Skeletal muscle cell (primary cell): ENCODE results near the gene TMEM95.
"Not testable (repeated sequence)": the region's sequence is repeated elsewhere in the genome, so short reads cannot be mapped to it uniquely, and the experiment has no call there.

Experiments used
- DNase-seq: peaks from one replicate; pipeline ENCODE4 v3.0.0-alpha.2; 2010; ENCODE audit warnings: low read depth
- H3K4me3 ChIP-seq: 2 replicates; pipeline ENCODE4 v1.5.1; 2011; ENCODE audit warnings: low read depth, mild to moderate bottlenecking, control low read depth, low read length, moderate library complexity

The TMEM95 gene

GRCh38 chr17:7322520-7323194 is 32.3 kb upstream of the TMEM95 start:
- DNase-seq: no peak
- H3K4me3 ChIP-seq: no peak overlapping the region

DNA sequence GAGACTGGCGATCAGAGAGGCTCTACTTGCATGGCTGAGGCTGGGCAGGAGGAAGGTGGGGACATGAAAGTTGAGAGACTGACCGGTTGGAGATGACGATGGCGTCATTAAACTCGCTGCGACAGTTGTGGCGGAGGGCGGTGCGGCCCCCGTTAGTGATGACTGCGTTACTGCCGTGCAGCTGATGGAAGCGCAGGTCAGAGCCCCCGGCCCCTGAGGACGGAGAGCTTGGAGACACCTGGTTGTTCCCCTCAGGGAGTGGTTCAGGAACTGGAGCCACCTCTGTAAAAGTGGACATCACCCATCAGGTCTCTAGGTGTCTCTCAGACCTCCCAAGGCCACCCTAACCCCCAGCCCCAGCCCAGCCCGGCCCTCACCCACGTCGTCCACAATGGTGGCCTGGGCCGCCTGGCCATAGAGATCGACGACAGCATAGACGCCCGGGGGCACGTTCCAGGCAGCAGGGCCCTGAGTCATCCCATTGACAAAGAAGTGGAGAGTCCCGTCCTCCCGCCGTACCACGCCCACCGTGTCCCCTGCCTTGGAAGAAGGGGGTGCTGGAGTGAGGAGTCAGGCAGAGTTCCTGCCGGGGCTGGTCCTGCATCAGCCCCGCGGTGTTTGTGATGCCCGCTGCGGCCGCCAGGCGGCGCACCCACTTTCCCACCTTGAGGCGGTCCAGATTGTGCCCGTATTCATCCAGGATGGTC is 31.1 kb upstream of the TMEM95 start:
- H3K4me3 ChIP-seq: no peak overlapping the region
- DNase-seq: no peak

DNA sequence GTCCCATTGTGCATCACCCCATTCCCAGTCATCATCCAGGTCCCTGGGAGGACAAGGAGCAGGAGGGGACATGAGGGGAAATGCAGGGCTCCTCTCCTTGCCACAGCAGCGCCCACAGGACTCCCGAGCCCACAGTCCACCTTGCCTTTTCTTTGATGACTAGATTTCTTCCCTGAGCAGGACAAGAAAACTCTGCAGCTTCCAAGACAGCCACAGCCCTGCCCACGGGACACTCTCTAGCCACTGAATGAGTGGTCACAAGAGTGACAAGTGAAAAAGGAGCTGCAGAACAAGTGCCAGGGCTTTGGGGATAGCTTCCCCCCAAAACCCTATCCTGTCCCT is 30.5 kb upstream of the TMEM95 start:
- no peak for DNase-seq
- no peak overlapping the region for H3K4me3 ChIP-seq

DNA sequence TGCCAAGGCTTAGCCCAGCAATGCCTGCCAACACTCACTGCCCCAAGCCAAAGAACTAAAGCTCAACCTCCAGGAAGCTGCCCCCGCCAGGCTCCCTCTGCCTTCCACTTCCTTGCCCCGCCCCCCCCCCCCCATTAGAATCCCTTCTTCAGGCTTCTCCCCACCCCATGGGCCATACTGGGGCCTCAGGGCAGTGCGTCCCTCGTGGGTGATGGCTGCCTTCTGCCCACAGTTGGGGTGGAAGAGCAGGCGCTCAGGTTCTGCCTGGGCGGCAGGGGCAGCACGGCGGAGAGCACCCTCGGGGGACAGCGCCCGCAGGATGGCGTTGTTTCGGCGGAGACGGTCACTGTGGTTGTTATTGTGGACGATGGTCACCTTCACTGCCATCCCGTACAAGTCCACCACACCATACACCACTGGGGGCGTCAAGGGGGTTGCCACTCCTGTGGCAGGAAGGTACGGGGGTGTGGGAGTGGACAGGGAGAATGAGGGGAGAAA is 29.9 kb upstream of the TMEM95 start:
- no peak for DNase-seq
- H3K4me3 ChIP-seq: no peak overlapping the region

DNA sequence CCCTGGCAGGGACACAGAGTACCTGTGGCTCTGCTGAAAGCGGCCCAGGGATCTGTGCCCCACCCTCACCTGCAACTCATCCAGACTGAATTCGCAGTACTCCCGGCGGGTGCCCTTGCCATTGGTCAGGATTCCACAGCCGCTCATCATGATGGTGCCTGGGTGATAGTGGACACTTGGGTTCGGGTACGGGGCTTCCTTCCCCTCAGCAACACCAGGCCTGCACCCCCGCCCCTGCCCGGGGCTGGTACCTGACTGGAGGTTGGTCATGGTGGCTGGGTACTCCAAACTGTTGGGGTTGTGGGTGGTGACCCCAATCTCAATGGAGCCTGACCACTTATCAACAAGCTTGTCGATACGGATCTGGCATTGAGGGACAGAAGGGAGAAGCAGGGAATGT is 28.8 kb upstream of the TMEM95 start:
- DNase-seq: no peak

GRCh38 chr17:7327056-7327455 is 27.9 kb upstream of the TMEM95 start:
- no peak for DNase-seq
- H3K4me3 ChIP-seq: no peak overlapping the region

More for the DNA sequence above, 28.8 kb upstream of the TMEM95 start:
- H3K4me3 ChIP-seq: no peak overlapping the region

- no peak for DNase-seq
- no peak overlapping the region for H3K4me3 ChIP-seq
Measured at GRCh38 chr17:7327501-7327900, 27.5 kb upstream of the TMEM95 start.

DNA sequence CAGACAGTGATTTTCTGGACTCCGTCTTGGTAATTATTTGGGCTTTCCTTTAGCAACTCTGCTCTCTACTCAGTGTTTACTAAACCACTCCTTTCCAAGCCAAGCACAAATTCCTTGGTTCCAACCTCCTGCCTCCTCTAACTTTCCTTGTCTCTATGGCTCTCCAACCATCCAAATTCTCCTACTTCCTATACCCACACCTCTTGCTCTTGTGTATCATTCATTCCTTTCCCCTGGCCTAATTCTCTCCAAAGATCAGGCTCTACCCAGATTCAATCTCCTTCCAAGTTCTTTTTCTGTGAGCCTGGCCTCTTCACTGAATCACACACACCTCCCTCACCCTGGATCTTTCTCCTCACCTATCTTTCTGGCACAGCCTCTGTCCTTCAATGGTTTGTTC is 26.9 kb upstream of the TMEM95 start:
- peak overlapping the region; percentile 86 for H3K4me3 ChIP-seq
- DNase-seq: no peak

GRCh38 chr17:7328840-7329373 is 26.0 kb upstream of the TMEM95 start, which contains the start of gene NEURL4:
NEURL4 (minus strand) TSS chr17:7329335; CDS start chr17:7329312, 23 bp downstream.
- DNase-seq: no peak
- H3K4me3 ChIP-seq: peak within 1 kb of the TSS; percentile 86

- peak; percentile 99 for DNase-seq
- peak overlapping the region; percentile 86 for H3K4me3 ChIP-seq
Measured at GRCh38 chr17:7329374-7329996, 25.5 kb upstream of the TMEM95 start.

- peak overlapping the region; percentile 86 for H3K4me3 ChIP-seq
- DNase-seq: no peak
Measured at GRCh38 chr17:7329997-7330637, 24.8 kb upstream of the TMEM95 start.

DNA sequence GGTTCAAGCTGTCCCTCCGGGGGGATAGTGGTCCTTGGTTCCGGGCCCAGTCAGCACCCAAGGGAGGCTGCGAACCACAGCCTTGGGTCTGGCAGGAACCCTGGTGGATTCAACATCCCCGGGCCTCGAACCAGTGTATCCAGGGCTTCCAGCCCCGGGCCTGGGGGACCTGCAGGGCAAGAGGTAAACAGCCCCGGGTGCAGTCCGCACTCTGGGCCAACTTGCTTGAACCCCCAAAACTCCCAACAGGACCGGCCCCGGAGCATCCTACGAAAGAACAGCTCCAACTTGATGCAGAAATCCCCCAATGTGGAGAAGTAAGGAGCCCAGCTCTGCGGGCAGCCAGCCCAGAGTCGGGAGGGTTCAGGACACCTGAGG is 24.3 kb upstream of the TMEM95 start:
- DNase-seq: no peak
- H3K4me3 ChIP-seq: peak overlapping the region; percentile 86

- DNase-seq: no peak
- H3K4me3 ChIP-seq: no peak overlapping the region
Measured at GRCh38 chr17:7332111-7332510, 22.8 kb upstream of the TMEM95 start.

DNA sequence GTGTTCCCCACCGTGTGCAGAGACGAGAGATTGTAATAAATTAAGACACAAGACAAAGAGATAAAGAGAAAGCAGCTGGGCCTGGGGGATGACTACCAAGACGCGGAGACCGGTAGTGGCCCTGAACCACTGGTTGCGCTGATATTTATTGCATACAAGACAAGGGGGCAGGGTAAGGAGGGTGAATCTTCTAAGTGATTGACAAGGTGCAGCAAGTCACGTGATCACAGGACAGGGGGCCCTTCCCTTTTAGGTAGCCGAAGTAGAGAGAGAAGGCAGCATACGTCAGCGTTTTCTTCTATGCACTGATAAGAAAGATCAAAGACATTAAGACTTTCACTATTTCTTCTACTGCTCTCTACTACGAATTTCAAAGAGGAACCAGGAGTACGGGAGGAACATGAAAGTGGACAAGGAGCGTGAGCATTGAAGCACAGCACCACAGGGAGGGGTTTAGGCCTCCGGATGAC is 22.3 kb upstream of the TMEM95 start:
- not testable (repeated sequence) for DNase-seq

GRCh38 chr17:7334938-7335538 is 19.9 kb upstream of the TMEM95 start:
- no peak overlapping the region for H3K4me3 ChIP-seq

More for the DNA sequence above, 22.3 kb upstream of the TMEM95 start:
- not testable (repeated sequence) for H3K4me3 ChIP-seq

DNA sequence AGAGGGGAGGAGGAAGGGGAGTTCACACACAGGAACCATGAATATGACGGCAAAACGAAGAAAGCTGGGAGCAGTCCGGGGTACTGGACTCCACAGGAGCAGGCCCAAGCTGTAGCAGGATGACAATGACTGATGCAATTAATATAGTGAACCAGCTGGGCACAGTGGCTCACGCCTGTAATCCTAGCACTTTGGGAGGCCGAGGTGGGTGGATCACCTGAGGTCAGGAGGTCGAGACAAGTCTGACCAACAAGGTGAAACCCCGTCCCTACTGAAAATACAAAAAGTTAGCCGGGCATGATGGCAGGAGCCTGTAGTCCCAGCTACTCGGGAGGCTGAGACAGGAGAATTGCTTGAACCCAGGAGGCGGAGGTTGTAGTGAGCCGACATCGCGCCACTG is 19.2 kb upstream of the TMEM95 start:
- DNase-seq, H3K4me3 ChIP-seq: not testable (repeated sequence)

More at GRCh38 chr17:7334938-7335538, 19.9 kb upstream of the TMEM95 start:
- DNase-seq: no peak

- no peak for DNase-seq
- H3K4me3 ChIP-seq: no peak within 1 kb of the TSS
Measured at GRCh38 chr17:7336240-7337175, 18.4 kb upstream of the TMEM95 start, which contains the start of gene ACAP1. ACAP1 (plus strand) TSS chr17:7336529; CDS start chr17:7336735, 206 bp downstream.

DNA sequence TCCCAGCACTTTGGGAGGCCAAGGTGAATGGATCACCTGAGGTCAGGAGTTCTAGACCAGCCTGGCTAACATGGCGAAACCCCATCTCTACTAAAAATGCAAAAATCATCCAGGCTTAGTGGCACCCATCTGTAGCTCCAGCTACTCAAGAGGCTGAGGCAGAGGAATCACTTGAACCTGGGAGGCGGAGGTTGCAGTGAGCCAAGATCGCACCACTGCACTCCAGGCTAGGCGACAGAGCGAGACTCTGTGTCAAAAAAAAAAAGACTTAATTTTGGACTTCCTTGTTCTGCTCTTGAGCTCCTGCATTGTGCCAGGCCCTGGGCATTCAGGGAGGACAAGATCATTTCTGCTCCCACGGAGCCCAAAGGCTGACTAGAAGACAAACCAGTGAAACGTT is 17.4 kb upstream of the TMEM95 start:
- not testable (repeated sequence) for H3K4me3 ChIP-seq

More for the DNA sequence above, 17.4 kb upstream of the TMEM95 start:
- not testable (repeated sequence) for DNase-seq
